MCF 10A (cell line): ENCODE data around the gene SMAD3. TPM values are rescaled to one million over a fixed set of nuclear protein-coding genes. Genes with fewer than 3 reads are reported as not detected.

ENCODE experiments used
- BruUV-seq: library from RNA; stranded (reverse); fragments of 400-500 nt; replicated peaks from 2 replicates; lab custom pipeline; 2021; lab: Mats Ljungman, UMichigan
- CTCF ChIA-PET: fragments of 300-600 bp; sonication (Branson Sonifier 250); formaldehyde crosslinking; extraction: SDS; loops from one replicate; lab custom pipeline; 2021; ENCODE audit warnings: antibody characterized with exemption, inconsistent platforms; lab: Yijun Ruan, JAX
- POLR2A ChIA-PET: fragments of 300-600, 350-650 bp; sonication (Branson Sonifier 250); formaldehyde crosslinking; extraction: SDS; loops from one replicate; lab custom pipeline; 2020; ENCODE audit warnings: antibody characterized with exemption, inconsistent platforms; lab: Yijun Ruan, JAX
- DNase-seq: peaks from one replicate; pipeline ENCODE4 v3.0.0-alpha.2; 2018; ENCODE audit not compliant: unreplicated experiment
- H3K27ac Mint-ChIP-seq: one replicate; pipeline ENCODE4 v1.8.0; 2022; ENCODE audit warnings: mild to moderate bottlenecking, low read depth, mixed read lengths; ENCODE audit not compliant: unreplicated experiment
- H3K27me3 Mint-ChIP-seq: one replicate; pipeline ENCODE4 v1.8.0; 2022; ENCODE audit warnings: mixed read lengths; ENCODE audit not compliant: insufficient read depth, unreplicated experiment
- H3K36me3 Mint-ChIP-seq: one replicate; pipeline ENCODE4 v1.8.0; 2022; ENCODE audit warnings: mild to moderate bottlenecking, moderate library complexity, mixed read lengths; ENCODE audit not compliant: insufficient read depth, unreplicated experiment
- H3K4me1 Mint-ChIP-seq: one replicate; pipeline ENCODE4 v1.8.0; 2022; ENCODE audit warnings: mixed read lengths; ENCODE audit not compliant: insufficient read depth, unreplicated experiment
- H3K4me3 Mint-ChIP-seq: one replicate; pipeline ENCODE4 v1.8.0; 2022; ENCODE audit warnings: mild to moderate bottlenecking, moderate library complexity, mixed read lengths; ENCODE audit not compliant: unreplicated experiment
- H3K9me3 Mint-ChIP-seq: one replicate; pipeline ENCODE4 v1.8.0; 2022; ENCODE audit warnings: mixed read lengths; ENCODE audit not compliant: unreplicated experiment
- intact Hi-C: fragments of 100-400 bp; cut with micrococcal nuclease; formaldehyde crosslinking; loops from 2 replicates; pipeline ENCODE4 v1.14.1; 2022
- total RNA-seq: library from RNA; stranded (reverse); gene quantifications from 2 replicates; pipeline ENCODE4 v1.2.3, GENCODE V29; 2022
- TF ChIP-seq, protein P1 (sequence below): fragments of 200-600 bp; IDR thresholded peaks from one replicate; pipeline ENCODE4 v1.8.0; 2022; ENCODE audit warnings: antibody characterized with exemption, mild to moderate bottlenecking; ENCODE audit not compliant: unreplicated experiment

The SMAD3 gene
- total RNA-seq, 1 experiment from 2014 or later = 19.9 TPM

DNA sequence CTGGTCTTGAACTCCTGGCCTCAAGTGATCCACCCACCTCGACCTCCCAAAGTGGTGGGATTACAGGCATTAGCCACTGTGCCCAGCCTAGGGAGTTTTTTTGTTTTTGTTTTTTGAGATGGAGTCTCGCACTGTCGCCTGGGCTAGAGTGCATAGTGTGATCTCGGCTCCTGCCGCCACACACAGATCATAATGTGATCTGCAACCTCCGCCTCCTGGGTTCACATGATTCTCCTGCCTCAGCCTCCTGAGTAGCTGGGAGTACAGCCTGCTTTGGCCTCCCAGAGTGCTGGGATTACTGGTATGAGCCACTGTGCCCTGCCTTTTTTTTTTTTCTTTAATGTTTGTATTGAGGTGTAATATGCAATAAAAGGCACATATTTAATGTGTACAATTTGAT, 78.2 kb downstream of the SMAD3 start:
- ChIA-PET CTCF (interaction anchor here (0.6 kb wide), 1 partner anchor 89 kb away, joined by 3 read pairs; no protein-coding TSS in a partner anchor), POLR2A (interaction anchor here (0.5 to 3.7 kb wide), 3 partner anchors 14 to 616 kb away, joined by 5 to 20 read pairs (median 13); no protein-coding TSS in a partner anchor)
- DNase-seq = no peak
- Mint-ChIP-seq H3K4me1 (peaks cover 56% of the 10 kb centered on the region), H3K36me3 (no peaks in the 10 kb centered on the region), H3K27ac (no peak overlapping the region), H3K27me3 (no peaks in the 10 kb centered on the region), H3K4me3 (no peak overlapping the region), H3K9me3 (no peaks in the 10 kb centered on the region)
- TF ChIP-seq, protein P1, sequence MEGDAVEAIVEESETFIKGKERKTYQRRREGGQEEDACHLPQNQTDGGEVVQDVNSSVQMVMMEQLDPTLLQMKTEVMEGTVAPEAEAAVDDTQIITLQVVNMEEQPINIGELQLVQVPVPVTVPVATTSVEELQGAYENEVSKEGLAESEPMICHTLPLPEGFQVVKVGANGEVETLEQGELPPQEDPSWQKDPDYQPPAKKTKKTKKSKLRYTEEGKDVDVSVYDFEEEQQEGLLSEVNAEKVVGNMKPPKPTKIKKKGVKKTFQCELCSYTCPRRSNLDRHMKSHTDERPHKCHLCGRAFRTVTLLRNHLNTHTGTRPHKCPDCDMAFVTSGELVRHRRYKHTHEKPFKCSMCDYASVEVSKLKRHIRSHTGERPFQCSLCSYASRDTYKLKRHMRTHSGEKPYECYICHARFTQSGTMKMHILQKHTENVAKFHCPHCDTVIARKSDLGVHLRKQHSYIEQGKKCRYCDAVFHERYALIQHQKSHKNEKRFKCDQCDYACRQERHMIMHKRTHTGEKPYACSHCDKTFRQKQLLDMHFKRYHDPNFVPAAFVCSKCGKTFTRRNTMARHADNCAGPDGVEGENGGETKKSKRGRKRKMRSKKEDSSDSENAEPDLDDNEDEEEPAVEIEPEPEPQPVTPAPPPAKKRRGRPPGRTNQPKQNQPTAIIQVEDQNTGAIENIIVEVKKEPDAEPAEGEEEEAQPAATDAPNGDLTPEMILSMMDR = no peak
- BruUV-seq = no TSS peak
- intact Hi-C loops = no loop called here

DNA sequence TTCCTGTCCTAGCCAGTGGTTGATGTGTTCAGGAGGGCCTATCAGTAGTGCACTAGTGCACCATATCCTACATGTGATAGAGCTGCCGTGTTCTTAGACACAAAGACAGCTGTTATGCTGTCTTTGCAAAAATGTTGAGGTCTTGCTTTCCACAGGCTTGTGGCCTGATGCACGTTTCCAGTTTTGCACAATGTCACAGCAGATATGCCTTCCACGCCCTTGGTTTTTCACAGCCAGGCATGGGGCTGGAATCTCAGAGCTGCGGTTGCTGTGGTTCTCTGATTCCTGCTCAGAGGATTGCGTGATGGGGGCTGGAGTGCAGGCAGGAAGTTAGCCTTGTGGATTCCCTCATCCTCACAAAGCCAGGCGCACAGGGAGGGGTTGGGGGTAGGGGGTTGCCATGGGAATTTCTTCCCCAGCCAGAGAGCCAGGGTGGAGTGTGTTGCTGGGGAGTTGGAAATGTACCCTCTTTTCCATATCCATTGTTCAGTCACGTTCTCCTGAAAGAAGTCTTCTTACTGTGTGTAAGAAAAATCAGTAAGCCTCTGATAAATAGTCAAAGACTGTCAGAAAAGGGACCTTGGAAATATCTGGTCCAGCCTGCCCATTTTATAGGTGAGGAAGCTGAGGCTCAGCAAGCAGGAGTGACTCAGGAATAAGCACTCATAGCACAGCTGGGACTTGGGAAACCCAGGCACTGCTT, 79.4 kb downstream of the SMAD3 start:
- Mint-ChIP-seq H3K27ac (peak overlapping the region; percentile 35), H3K9me3 (no peaks in the 10 kb centered on the region), H3K36me3 (peaks cover 4% of the 10 kb centered on the region), H3K4me3 (no peak overlapping the region), H3K4me1 (peaks cover 63% of the 10 kb centered on the region), H3K27me3 (no peaks in the 10 kb centered on the region)
- ChIA-PET CTCF (interaction anchor here (0.6 kb wide), 2 partner anchors 17 to 391 kb away, joined by 3 read pairs; no protein-coding TSS in a partner anchor), POLR2A (interaction anchor here (1.2 kb wide), 1 partner anchor 19 kb away, joined by 3 read pairs; no protein-coding TSS in a partner anchor)
- no peak for DNase-seq
- no TSS peak for BruUV-seq
- intact Hi-C loops = no loop called here
- TF ChIP-seq, protein P1 = no peak

DNA sequence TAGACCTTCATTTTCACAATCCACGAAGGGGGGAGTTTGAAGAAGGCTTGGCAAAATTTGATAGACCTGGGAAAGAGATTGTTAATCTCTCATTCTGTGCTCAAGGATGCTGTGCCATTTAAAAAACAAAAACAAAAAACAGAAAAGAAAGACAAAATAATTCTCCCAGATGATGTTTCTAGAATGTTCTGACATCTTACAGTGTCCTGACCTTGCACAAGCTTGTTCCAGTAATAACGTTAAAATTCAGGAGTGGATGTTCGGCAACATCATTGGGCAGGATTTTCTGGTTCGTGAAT, 79.9 kb downstream of the SMAD3 start:
- no peak overlapping the region for H3K4me3 Mint-ChIP-seq
- peaks cover 4% of the 10 kb centered on the region for H3K36me3 Mint-ChIP-seq
- H3K27me3 Mint-ChIP-seq = no peaks in the 10 kb centered on the region
- peak overlapping the region; percentile 35 for H3K27ac Mint-ChIP-seq
- TF ChIP-seq, protein P1 = no peak
- CTCF ChIA-PET = interaction anchor here (0.6 to 1.0 kb wide), 4 partner anchors 9 to 391 kb away, joined by 3 to 6 read pairs (median 3); no protein-coding TSS in a partner anchor
- DNase-seq = no peak
- no TSS peak for BruUV-seq
- intact Hi-C loops = no loop called here
- no peaks in the 10 kb centered on the region for H3K9me3 Mint-ChIP-seq
- H3K4me1 Mint-ChIP-seq = peaks cover 68% of the 10 kb centered on the region
- POLR2A ChIA-PET = interaction anchor here (1.2 to 2.6 kb wide), 2 partner anchors 20 to 39 kb away, joined by 3 to 18 read pairs; no protein-coding TSS in a partner anchor

DNA sequence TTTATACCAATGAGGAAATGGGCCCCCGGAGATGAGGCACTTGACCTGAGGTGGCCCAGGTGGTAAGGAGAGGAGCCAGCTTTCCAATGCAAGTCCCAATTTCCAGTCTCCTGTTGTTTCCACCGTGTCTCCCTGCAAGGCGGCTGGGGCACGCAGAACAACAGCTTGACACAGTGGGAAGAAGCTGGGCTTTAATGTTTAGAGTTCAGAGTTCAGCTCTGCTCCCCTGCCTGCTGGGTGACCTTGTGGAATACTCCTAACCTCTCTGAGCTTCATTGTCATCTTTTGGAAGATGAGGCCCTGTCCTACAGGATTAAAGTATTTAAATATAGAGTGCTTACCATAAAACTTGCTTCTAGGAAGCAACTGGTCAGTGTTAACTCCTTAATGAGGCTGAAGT, 80.3 kb downstream of the SMAD3 start:
- ChIA-PET CTCF (interaction anchor here (1.0 to 2.0 kb wide), 3 partner anchors 9 to 95 kb away, joined by 3 to 6 read pairs (median 4); no protein-coding TSS in a partner anchor), POLR2A (interaction anchor here (1.0 to 4.5 kb wide), 5 partner anchors 8 to 39 kb away, joined by 4 to 39 read pairs (median 12); no protein-coding TSS in a partner anchor)
- no peak overlapping the region for H3K4me3 Mint-ChIP-seq
- peaks cover 4% of the 10 kb centered on the region for H3K36me3 Mint-ChIP-seq
- no peaks in the 10 kb centered on the region for H3K27me3 Mint-ChIP-seq
- no TSS peak for BruUV-seq
- DNase-seq = no peak
- TF ChIP-seq, protein P1 = no peak
- peaks cover 72% of the 10 kb centered on the region for H3K4me1 Mint-ChIP-seq
- no peaks in the 10 kb centered on the region for H3K9me3 Mint-ChIP-seq
- no peak overlapping the region for H3K27ac Mint-ChIP-seq
- intact Hi-C loops = loop anchor here (2.0 kb wide), 1 partner anchor 17 kb away; no protein-coding TSS in a partner anchor
